Measurements from ENCODE around the gene TMEM141. TPM values are rescaled to one million over a fixed set of nuclear protein-coding genes. Genes with fewer than 3 reads are reported as not detected.

Gene TMEM141
- total RNA-seq, 1 donor from 2014 or later, result 10.9 TPM

DNA sequence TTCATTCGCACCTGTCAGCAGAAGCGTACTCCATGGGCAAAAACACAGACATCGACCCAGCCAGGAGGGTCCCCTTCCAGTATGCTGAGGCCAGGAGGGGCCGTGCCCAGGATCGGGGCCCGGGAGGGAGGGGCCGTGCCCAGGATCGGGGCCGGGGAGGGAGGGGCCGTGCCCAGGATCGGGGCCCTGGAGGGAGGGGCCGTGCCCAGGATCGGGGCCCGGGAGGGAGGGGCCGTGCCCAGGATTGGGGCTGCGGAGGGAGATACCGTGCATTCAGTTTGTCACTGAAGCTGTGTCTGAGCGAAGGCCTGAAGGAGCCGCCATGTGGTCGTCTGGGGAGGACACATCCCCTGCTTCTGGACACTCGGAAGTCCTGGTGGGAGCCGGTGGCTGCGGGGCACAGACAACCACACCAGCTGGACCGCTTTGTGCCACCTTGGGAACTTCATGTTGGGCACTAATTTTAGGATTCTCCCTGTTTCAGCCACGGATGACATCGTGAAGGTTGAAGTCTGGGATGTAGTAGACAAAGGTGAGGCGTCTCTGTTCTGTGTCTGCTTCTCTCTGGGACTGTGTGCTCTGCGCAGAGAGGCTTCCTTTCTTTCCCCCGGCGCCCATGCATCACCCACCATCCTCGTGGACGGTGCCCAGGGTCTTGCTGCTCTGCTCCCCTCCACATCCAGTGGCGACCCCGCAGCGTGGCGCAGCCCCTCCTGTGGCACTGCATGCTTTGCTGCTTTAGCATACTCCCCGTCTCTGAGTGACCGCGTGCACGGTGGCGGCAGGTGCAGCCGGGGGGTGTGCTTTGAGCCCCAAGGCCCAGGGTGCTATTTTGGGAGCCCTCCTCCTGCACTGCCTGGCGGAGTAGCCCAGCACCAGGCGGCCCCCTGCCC is 34.4 kb downstream of the TMEM141 start:
- no peak for DNase-seq (ENCODE audit: low spot score in 2 of 2)
- TF ChIP-seq, protein P1, sequence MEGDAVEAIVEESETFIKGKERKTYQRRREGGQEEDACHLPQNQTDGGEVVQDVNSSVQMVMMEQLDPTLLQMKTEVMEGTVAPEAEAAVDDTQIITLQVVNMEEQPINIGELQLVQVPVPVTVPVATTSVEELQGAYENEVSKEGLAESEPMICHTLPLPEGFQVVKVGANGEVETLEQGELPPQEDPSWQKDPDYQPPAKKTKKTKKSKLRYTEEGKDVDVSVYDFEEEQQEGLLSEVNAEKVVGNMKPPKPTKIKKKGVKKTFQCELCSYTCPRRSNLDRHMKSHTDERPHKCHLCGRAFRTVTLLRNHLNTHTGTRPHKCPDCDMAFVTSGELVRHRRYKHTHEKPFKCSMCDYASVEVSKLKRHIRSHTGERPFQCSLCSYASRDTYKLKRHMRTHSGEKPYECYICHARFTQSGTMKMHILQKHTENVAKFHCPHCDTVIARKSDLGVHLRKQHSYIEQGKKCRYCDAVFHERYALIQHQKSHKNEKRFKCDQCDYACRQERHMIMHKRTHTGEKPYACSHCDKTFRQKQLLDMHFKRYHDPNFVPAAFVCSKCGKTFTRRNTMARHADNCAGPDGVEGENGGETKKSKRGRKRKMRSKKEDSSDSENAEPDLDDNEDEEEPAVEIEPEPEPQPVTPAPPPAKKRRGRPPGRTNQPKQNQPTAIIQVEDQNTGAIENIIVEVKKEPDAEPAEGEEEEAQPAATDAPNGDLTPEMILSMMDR (IDR thresholded peaks at IDR 0.05), result no peak
- intact Hi-C loops (cut with DNase I), result no loop called here
- H3K36me3 ChIP-seq, result peaks cover 51 to 64% of the 10 kb centered on the region in 2 donors
- no peak overlapping the region for H3K27ac ChIP-seq
- H3K27me3 ChIP-seq, result no peaks in the 10 kb centered on the region
- H3K9me3 ChIP-seq, result no peaks in the 10 kb centered on the region
- no peak overlapping the region for H3K4me3 ChIP-seq
- peaks cover 0 to 8% of the 10 kb centered on the region in 2 donors for H3K4me1 ChIP-seq

DNA sequence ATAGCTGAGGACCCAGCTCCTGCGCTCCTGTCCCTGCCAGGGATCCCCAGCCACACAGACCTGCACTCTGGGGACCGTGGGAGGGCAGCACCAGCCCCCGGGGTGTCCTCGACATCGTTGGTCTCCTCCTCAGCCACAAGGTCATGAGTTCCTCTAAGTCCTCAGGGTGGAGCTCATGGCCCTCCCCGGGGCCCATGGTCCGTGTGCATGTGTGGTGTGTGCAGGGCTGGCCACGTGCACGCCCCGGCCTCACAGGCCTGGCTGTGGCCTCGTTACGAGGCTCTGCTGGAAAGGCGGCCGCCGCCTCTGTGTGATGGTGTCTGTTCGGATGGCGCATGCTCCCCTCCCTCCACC is 35.0 kb downstream of the TMEM141 start:
- no peak overlapping the region for H3K4me3 ChIP-seq
- no peak overlapping the region for H3K27ac ChIP-seq
- TF ChIP-seq, protein P1 (IDR thresholded peaks at IDR 0.05), result no peak
- no peaks in the 10 kb centered on the region for H3K27me3 ChIP-seq
- H3K36me3 ChIP-seq, result peaks cover 58 to 70% of the 10 kb centered on the region in 2 donors
- peaks cover 0 to 4% of the 10 kb centered on the region in 2 donors for H3K4me1 ChIP-seq
- DNase-seq (ENCODE audit: low spot score in 2 of 2), result no peak
- H3K9me3 ChIP-seq, result no peaks in the 10 kb centered on the region
- intact Hi-C loops (cut with DNase I), result no loop called here

DNA sequence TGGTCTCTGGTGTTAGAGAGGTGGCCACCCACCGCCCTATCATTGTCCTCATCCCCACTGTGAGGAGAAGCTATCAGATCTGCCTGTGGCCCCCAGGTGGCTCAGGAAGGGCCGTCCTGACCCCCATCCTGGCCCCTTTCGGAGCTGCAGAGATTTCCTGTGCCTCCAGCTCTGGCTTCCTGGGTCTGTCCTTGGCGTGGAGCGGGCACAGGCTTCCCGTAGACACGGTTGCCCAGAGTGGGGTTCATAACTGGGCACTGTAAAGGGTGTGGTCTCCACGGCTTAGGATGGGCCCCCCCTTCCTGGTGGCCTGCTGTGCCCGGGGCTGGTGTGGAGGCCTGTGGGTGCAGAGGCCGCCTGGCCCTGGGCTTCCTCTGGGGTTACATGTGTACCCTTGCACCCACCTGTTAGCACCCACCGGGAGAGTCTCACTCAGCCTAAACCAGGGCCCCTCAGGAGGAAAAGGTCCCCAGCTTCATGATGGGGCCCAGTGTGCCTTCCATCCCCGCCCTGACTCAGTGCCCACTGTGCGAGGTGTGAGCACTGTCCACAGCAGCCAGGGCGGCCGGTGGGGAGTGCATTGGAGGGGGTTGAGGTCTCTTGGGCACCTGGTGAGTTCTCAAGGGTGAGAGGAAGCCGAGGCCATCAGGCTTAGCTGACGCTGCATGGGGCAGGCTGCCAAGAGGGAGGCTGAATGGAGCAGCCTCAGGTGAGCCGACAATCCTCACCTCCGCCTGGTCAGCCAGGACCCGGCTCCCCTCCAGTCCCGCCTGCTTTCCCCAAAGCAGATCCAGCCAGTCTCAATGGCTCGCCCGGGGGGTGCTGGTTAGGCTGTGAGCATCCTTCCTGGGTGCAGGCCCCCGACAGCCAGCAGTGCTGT is 35.8 kb downstream of the TMEM141 start:
- H3K27ac ChIP-seq, result no peak overlapping the region
- intact Hi-C loops (cut with DNase I), result no loop called here
- H3K4me3 ChIP-seq, result no peak overlapping the region
- TF ChIP-seq, protein P1 (IDR thresholded peaks at IDR 0.05), result no peak
- no peaks in the 10 kb centered on the region for H3K4me1 ChIP-seq
- H3K9me3 ChIP-seq, result no peaks in the 10 kb centered on the region
- H3K36me3 ChIP-seq, result peaks cover 65 to 78% of the 10 kb centered on the region in 2 donors
- no peaks in the 10 kb centered on the region for H3K27me3 ChIP-seq
- DNase-seq (ENCODE audit: low spot score in 2 of 2), result no peak

DNA sequence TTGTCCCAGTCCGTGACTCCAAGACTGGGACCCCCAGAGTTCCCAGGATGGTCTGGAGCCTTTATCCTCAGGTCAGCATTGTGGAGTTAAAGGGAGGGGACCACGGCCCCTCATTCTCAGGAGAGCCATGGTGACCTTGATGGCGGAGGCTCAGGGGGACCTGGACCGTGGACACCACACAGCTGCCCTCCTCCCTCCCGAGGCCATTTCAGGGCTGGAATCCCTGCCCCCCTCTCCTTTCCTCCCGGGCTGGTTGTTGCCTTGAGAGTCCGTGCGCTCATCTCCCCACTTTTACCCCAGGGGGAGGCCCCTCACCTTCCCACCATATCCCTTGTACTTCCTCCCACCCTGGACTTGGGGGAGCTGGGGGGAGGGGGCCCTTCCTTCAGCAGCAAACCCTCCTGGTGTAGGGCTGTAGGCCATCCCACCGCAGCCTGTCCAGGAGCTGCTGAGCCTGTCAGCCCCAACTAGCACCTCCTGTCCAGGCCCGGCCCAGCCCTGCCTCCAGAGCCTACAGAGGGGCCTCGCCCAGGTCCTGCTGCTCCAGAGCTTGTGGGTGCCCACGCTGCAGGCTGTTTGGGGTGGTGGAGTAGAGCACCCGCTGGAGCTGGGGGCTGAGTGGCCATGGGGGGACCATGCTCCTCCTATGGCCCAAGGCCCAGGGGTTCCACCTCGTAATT is 36.8 kb downstream of the TMEM141 start:
- Histone ChIP-seq H3K27ac (no peak overlapping the region), H3K27me3 (no peaks in the 10 kb centered on the region), H3K9me3 (no peaks in the 10 kb centered on the region), H3K36me3 (peaks cover 69 to 87% of the 10 kb centered on the region in 2 donors), H3K4me3 (no peak overlapping the region), H3K4me1 (no peaks in the 10 kb centered on the region)
- intact Hi-C loops (cut with DNase I), result no loop called here
- TF ChIP-seq, protein P1 (IDR thresholded peaks at IDR 0.05), result no peak
- no peak for DNase-seq (ENCODE audit: low spot score in 2 of 2)

DNA sequence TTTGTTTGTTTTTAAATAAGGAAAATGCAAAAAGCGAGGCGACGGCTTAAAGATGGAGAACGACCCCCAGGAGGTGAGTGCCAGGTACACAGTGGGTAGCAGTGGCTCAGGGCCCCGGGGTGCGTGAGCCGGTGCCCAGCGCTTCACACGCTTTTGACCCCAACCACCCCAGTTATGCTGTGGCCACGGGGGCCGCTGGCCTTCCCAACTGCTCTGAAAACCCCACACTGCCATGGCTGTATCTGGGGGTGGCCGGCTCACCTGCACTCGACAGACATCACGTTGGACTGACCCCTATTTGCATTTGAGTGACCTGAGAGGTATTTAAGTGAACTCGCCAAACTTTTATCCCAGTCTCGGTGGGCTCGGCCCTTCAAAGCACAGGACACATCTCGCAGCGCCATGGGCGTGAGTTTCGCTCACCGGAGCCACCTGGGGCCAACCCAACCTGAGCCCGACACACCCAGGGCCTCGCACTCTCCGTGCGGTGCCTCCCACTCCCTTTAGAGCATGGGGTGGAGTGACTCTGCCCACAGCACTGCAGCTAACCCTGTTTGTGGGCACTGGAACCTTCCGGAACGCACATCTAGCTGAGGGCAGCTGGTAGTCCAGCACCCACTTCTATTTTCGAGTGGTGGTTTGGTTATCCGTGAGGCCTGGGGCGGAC is 37.5 kb downstream of the TMEM141 start:
- TF ChIP-seq, protein P1 (IDR thresholded peaks at IDR 0.05), result no peak
- intact Hi-C loops (cut with DNase I), result no loop called here
- Histone ChIP-seq H3K4me3 (no peak overlapping the region), H3K27me3 (no peaks in the 10 kb centered on the region), H3K9me3 (no peaks in the 10 kb centered on the region), H3K4me1 (no peaks in the 10 kb centered on the region), H3K27ac (no peak overlapping the region), H3K36me3 (peaks cover 67 to 84% of the 10 kb centered on the region in 2 donors)
- no peak for DNase-seq (ENCODE audit: low spot score in 2 of 2)

Measured in ascending aorta (tissue), 2 donors.